HG03280 (cell line): ENCODE measurements around the gene PACSIN2.

ENCODE experiments used
- ATAC-seq: cut with Tn5 transposase; IDR thresholded peaks from one replicate; pipeline ENCODE4 v1.9.1; 2021; ENCODE audit warnings: mild to moderate bottlenecking, moderate library complexity; ENCODE audit not compliant: unreplicated experiment

Gene PACSIN2

DNA sequence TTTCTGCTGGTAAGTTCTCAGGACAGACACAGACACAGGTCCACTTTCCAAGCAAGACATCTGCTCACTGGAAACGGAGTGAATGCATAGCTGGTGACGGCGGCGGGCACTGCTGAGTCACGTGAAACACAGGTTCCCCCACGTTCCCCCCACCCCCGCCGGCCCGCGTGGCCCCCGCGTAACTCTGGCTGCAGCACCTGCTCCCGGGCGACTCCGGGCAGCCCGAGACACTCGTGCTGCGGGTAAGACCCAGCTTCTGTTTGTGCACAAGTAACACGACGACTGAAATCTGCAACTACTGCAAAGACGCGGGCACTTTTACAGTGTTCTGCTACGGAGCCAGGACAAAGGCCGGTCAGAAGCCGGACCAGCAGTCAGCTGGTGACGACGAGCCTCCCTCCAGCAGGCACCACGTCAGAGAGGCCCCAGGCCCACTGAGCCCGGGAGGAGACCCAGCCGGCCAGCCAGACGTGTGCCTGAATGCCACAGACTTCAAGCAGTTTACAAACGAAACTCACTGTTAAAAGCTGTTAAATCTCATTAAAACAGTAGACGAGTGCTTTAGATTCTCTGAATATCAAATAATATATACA, 145.0 kb downstream of the PACSIN2 start:
- ATAC-seq: no peak

DNA sequence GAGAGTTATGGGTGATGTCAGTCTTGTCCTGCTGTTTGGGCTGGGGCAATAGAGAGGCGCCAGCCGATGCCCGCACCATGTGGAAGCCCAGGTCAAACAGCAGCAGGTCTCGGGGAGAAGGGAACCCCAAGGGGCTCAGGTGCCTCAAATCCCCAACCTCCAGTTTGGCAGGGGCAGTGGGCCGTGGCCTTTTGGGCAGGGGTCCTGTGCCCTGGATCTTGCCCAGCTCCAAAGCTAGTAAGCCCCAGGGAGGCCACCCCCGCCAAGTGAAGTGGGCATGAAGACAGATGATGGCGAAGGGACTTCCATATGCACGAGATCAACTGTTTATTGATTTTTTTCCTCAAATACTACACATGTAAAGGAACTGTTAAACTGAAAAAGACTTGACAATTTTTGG, 145.5 kb downstream of the PACSIN2 start:
- no peak for ATAC-seq

DNA sequence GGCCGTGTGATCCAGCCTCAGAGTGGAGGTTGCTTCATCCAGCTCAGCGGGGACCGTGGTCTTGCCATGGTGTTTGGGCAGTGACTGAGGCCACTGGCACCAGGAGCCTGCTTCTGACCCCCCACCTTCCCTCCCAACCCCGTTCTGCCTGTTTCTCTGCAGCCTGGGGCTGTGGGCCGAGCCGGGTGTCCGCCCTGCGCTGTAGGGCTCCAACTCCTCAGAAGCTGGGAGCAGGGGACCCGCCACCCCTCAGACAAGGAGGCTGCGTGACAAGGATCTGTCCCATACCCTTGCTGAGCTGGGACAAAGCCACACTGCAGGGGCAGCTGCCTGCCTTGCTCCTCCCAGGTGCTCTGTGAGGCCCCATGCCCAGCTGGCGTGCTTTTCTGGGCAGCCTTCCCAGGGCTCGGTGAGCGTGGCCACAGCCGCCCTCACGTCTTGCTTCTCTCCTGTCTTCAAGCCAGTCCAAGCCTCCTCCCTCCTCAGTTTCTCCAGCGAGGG, 146.1 kb downstream of the PACSIN2 start:
- no peak for ATAC-seq

DNA sequence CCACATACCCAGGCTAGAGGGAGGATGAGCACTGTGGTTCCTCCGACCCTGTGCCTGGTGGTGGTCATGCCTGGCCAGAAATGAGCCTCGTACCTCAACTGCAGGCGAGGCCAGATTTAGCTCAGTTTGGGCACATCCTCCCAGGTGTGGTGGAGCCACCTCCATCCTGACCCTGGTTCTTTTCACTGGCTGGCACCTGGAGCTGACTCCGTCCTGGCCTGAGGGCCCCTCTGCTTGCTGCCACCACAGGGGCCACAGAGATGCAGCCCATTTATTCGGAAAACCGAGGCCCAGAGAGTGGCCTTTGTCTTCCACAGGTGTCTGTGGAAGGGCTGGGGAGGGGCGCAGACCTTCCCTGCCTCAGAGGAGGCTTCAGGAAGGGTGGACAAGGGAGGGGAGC, 148.8 kb downstream of the PACSIN2 start:
- no peak for ATAC-seq

DNA sequence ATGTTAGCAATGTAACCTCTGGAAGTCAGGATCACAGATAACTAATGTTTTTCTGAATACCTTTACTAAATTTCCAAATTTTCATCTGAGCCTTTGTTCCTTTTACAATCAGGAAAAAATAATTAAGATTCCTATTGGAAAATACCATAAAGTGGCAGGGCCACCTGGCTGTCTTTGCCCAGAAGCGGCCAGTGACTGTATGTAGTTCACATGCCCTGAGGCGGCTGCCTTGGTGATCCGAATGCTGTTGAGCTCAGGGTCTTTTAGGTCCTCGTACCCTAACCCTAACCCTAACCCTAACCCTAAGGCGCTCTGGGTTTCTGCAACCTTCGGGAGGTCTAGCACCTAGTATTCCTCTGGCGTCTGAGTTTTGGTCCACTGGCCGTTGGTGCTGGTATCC, 149.4 kb downstream of the PACSIN2 start:
- no peak for ATAC-seq

DNA sequence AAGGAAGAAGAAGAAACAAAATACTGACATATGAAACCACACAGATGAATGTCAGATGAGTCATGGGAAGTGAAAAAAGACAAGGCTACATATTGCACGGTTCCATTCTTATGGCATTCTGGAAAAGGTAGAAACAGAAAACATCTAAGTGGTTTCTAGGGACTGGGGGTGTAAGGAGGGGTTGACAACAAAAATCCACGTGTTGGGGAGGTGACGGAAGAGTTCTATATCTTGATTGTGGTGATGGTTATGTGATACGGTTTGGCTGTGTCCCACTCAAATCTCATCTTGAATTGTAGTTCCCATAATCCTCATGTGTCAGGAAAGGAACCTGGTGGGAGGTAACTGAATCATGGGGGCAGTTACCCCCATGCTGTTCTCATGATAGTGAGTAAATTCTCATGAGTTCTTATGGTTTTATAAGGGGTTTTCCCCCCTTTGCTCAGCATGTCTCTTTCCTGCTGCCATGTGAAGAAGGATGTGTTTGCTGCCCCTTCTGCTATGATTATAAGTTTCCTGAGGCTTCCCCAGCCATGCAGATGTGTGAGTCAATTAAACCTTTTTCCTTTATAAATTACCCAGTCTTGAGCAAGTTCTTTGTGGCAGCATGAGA, 151.5 kb downstream of the PACSIN2 start:
- ATAC-seq: no peak

DNA sequence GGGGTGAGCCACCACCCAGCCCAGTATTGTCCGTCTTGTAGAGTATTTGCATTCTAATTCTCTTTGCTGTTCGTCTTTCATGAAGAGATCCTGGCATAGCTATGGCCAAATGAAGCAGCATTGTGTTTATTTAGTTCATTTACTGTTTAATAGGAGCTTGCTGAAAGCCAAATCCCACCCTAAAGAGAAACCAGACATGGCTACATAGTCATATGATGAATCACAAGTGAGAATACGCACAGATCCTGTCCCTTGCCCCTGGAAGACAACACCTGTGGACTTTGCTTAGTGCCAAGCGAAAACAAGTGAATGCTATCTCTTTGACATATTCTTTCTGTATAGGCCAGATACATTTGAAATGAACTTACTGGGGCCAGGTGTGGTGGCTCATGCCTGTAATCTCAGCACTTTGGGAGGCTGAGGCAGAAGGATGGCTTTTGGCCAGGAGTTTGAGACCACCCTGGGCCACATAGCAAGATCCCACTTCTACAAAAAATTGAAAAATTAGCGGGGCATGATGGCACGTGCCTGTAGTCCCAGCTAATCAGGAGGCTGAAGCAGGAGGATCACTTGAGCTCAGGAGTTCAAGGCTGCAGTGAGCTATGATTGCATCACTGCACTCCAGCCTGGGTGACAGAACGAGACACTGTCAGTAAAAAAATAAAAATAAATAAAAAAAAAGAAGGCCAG, 152.8 kb downstream of the PACSIN2 start:
- no peak for ATAC-seq

DNA sequence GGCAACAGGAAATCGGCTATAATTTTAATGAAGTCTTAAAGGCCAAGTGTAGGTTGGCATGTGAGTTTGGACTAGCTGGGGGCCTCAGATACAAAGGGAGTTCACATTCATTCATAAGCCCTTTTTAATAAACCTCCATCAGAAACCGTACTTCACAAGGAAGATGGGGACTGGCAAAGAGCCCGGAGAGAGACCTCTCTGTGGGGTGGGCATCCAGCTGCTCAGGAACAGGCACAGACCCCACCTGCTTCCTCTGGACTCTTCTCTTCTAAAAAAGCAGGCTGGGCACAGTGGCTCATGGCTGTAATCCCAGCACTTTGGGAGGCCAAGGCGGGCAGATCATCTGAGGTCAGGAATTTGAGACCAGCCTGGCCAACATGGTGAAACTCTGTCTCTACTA, 154.0 kb downstream of the PACSIN2 start:
- no peak for ATAC-seq

DNA sequence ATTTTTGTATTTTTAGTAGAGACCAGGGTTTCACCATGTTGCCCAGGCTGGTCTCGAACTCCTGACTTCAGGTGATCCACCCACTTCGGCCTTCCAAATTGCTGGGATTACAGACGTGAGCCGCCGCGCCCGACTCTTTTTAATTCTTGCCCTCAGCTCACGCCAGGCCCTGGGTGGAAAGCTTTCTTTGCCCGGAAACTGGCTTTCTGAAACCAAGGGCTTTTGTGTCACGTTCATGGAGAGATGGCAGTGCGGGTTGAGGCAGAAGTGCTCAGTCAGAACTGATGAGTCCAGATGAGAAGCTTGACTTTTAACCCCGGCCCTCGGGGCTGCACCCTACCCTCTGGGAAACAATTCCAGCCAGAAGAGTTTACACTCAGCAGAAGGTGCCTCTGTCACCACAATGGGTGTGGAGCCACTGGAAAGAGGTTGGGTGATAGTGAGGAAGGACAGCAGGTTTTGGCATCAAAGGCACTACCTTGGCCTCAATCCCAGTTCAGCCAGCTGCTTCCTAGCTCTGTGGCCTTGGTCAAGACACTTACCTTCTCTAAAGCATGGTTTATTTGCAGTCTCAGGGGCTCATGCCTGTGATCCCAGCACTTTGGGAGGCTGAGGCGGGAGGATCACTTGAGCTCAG, 157.0 kb downstream of the PACSIN2 start:
- no peak for ATAC-seq

DNA sequence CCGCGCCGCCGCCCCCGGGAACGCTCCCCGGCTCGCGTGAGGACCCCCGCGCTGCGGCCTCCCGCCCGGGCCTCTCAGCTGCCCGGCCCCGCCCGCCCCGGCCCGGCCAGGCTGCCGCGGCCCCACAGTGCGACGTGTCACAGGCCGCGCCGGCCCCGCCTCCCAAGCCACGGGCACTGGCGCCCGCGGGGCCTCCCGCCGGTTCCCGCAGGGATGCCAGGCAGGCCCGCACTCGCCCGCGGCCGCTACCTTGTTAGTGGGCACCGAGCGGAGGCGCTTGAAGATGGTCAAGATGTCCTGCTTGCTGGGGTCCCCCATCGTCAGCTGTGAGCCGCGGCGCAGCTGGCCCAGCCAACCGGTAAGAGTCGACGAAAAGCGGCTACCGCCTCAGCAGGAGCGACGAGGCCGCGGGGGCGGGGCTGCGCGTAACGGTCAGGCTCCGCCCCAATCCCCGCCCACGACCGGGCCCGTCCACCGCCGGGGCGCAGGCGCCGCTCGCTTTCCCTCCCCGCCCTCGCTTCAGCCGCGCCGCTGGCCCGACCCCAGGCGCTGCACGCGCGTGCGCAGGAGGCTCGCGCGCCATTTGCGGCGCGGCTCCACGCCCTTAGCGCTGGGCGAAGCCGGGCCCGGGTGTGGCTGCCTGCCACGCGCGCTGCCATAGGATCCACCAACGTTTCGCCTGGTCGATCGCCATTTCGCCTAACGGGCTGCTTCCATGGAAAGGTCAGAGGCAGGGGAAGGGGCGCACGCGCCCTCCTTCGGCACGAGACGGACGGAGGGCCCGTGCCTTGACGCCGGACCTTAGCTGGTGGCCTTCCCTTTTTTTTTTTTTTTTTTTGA, 157.9 kb downstream of the PACSIN2 start, which contains the start of gene ARFGAP3:
Gene ARFGAP3 (minus strand): TSS at position 409 of the 840 bp plus-strand sequence. CDS start 91 bp downstream, at position 318.
- ATAC-seq: peak; percentile 81

DNA sequence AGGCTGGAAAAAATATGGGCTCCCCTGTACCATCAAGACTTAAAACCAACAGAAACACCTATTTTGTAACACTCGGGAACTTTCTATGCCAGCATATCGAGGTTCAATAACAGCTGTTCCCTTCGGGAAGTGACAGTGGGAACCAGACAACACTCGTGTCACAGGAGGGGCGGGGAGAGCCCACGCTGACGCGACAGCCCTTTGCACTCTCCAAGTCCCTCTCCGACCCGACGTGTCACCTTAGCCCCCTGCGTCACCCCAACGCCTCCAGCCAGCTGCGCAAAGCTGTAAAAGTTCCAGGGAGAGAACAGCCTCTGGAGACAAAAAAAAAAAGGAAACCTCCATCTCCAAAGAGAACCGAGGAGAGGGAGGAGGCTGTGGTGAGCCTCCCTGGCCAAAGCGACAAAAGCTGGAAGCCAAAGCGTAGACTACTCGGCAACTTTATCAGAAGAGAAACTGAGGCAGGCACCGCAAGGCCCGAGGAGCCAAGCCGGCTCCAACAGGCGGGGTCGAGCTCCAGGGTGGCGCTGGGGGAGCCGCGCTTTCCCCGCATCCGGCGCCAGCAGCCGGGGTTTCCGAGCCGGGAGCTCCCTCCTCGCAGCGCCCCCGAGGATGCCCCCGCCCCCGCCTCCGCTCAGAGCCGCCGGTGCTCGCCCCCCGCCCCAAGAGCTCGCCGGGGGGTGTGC, 158.6 kb downstream of the PACSIN2 start:
- peak; percentile 27 for ATAC-seq

DNA sequence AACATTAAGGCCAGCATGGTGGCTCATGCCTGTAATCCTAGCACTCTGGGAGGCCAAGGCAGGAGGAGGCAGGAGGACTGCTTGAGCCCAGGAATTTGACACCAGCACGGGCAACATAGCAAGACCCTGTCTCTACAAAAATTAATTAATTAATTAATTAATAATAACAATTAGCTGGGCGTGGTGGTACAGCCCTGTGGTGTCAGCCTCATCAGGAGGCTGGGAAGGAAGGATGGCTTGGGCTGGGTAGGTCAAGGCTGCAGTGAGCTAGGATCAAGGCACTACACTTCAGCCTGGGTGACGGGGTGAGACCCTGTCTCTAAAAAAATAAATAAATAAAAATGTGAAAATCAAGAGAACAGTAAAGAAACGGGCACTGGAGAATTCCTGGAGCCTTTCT, 159.2 kb downstream of the PACSIN2 start:
- no peak for ATAC-seq

DNA sequence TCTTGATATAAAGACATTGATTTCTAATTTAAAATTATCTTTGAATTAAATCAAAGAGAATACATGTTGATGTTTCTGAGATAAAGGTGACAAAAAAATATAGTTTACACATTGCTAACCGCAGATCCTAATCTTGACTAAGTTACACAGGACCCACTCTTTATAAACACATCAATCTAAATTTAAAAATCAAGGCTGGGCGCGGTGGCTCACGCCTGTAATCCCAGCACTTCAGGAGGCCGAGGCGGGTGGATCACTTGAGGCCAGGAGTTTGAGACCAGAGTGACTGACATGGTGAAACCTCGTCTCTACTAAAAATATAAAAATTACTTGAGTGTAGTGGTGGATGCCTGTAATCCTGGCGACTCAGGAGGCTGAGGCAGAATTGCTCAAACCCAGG, 159.7 kb downstream of the PACSIN2 start:
- ATAC-seq: no peak

DNA sequence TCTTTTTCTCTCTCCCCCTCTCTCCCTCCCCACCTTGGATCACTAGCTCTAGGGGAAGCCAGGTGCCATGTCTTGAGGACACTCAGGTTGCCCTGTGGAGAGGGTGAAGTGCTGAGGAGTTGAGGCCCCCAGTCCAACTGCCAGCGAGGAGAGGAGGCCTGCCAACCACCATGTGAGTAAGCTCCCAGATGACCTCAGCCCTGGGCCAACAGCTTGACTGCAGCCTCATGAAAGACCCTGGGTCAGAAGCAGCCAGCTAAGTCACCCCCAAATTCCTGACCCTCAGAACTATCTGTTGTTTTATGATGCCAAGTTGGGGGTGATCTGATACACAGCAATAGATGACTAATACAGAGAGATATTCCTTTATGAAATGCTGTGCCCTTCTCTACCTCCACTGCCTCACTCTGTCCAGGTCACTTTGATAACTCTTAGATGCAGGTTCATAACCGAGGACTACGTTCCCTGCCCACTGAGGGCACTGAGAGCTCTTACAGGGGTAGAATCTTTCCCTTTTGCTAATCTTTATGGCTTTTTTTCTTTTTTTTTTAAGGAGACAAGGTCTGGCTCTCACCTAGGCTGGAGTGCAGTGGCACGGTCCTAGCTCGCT, 165.9 kb downstream of the PACSIN2 start:
- ATAC-seq: no peak

DNA sequence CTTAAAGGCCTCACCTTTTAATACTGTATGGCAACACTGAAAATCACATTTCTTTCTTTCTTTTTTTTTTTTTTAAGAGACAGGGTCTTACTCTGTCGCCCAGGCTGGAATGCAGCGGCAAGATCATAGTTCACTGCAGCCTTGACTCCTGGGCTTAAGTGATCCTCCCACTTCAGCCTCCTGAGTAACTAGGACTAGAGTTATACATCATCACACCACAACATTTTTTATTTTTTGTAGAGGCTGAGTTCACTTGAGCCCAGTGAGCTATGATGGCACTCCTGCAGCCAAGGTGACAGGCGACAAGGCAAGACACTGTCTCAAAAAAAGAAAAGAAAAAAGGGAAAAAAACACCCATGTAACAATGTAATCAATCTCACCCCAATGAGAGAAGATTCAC, 167.8 kb downstream of the PACSIN2 start:
- no peak for ATAC-seq

DNA sequence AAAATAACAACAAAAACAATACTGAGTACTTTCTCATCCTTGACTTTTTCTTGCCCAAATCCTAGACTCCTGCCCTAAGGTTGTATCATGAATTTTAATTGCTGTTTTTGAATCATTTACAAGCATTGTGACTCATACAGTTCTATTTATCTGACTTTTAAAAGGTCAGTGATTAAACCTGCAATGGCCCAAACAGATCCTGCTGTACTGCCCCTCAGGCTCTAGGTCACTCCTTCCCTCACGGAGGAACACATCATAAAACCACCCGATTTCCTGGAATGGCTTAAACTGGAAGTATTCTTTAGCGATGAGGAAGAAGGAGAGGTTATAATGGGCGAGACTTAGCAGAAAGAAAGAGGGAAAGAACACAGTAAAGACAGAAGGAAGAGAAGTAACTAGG, 170.2 kb downstream of the PACSIN2 start:
- no peak for ATAC-seq

DNA sequence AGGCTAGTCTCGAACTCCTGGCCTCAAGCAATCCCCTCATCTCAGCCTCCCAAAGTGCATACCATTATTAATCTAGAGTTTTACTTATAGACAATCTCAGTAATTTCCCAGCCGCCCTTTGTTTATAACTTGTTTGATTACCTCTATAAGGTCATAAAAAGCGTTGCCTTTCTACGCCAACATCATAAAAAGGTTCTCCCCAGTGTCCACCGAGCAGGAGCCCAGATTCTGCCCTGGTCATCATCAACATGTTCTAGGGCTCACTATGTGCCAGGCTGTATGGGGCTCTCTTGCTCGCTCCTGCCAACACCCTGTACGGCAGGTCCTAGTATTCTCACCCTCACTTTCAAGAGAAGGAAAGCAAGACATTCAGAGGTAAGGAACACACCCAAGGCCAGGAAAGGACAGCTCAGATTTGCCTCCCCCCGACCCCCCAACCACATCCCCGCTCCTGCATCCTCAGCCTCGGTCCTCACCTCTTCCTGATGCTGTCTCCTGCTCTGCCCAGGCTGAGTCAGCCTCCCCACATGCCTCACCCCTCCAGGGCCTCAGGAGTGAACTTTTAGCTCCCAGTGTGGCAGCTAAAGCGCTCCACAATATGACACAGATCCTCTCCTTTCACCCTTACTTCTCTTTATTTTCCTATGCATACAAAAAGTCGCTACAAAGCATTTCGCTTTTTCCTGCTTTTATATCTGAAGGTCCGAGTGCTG, 172.1 kb downstream of the PACSIN2 start:
- no peak for ATAC-seq

DNA sequence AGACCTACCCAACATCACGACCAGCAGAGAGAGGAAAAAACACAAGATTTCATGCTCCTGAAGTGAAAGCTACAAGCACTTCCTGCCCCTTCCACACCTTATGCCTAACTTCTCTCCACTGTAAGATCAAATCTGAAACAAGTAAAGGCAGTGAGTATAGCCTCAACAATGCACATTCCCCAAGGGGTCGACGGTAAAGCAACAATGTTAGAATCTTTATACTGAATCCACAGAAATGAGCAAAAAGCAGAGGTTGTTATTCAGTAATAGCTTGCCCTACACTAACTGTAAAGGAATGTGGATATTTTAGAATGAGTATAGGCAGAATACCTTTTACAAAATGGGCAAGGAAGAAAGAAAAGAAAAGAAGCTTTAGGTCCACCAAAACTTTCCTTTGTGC, 173.5 kb downstream of the PACSIN2 start:
- no peak for ATAC-seq

DNA sequence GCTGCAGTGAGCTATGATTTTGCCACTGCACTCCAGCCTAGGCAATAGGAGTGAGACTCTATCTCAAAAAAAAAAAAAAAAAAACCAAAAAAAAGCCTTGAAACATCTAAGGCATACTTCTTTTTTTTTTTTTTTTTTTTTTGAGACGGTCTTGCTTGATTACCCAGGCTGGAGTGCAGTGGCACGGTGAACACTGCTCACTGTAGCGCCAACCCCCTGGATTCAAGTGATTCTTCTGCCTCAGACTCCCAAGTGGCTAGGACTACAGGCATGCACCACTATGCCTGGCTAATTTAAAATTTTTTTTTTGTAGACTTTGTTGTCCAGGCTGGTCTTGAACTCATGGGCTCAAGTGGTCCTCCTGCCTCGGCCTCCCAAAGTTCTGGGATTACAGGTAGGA, 177.4 kb downstream of the PACSIN2 start:
- no peak for ATAC-seq
